Heart left ventricle (tissue), 16 donors: ENCODE data around the gene MAMDC2. TPM values are rescaled to one million over a fixed set of nuclear protein-coding genes. Genes with fewer than 3 reads are reported as not detected.

Experiments
- ATAC-seq, 4 donors: fragments of 200-7000 bp; cut with Tn5 transposase; one replicate each; pipeline ENCODE4 v1.9.1; 2020 to 2022; ENCODE audit warnings: moderate library complexity in 4 of 4, mild to moderate bottlenecking in 3 of 4, moderate number of reproducible peaks in 1 of 4
- DNase-seq, 5 donors: peaks; one replicate each; pipeline ENCODE4 v3.0.0-alpha.2; 2020
- H3K27ac ChIP-seq, 12 donors: fragments of 200-600 bp; sonication (generic) in 4 of 12; one replicate each; pipeline versions ENCODE4 v1.5.0 to v1.8.0; 2016 to 2022; ENCODE audit warnings: mild to moderate bottlenecking in 2 of 12
- H3K27me3 ChIP-seq, 9 donors: fragments of 200-600 bp; sonication (generic) in 2 of 9; one replicate each; pipeline versions ENCODE4 v1.5.1 to v1.8.0; 2016 to 2022; ENCODE audit warnings: mild to moderate bottlenecking in 3 of 9
- H3K36me3 ChIP-seq, 9 donors: fragments of 200-600 bp; sonication (generic) in 2 of 9; one replicate each; pipeline versions ENCODE4 v1.5.0 to v1.8.0; 2018 to 2022; ENCODE audit warnings: mild to moderate bottlenecking in 2 of 9
- H3K4me1 ChIP-seq, 12 donors: fragments of 200-600 bp; sonication (generic) in 4 of 12; one replicate each; pipeline versions ENCODE4 v1.5.0 to v1.8.0; 2016 to 2022; ENCODE audit warnings: mild to moderate bottlenecking in 3 of 12
- H3K4me3 ChIP-seq, 12 donors: fragments of 200-600 bp; sonication (generic) in 4 of 12; one replicate each; pipeline versions ENCODE4 v1.5.0 to v1.8.0; 2017 to 2022; ENCODE audit warnings: mild to moderate bottlenecking in 9 of 12, moderate library complexity in 4 of 12
- H3K9me3 ChIP-seq, 12 donors: fragments of 200-600 bp; sonication (generic) in 4 of 12; one replicate each; pipeline versions ENCODE4 v1.5.0 to v1.8.0; 2016 to 2022; ENCODE audit warnings: mild to moderate bottlenecking in 1 of 12
- CTCF ChIP-seq, 12 donors: fragments of 200-600 bp; sonication (generic) in 4 of 12; IDR thresholded peaks; one replicate each; pipeline versions ENCODE4 v1.5.0 to v1.8.0; 2018 to 2022; ENCODE audit warnings: antibody characterized with exemption in 12 of 12, mild to moderate bottlenecking in 5 of 12
- POLR2A ChIP-seq, 2 donors: fragments of 450-650 bp; IDR thresholded peaks; one replicate each; pipeline ENCODE4 v1.6.1; 2017; ENCODE audit warnings: antibody characterized with exemption in 2 of 2, mild to moderate bottlenecking in 2 of 2, moderate library complexity in 2 of 2
- WGBS, 4 donors: extraction: QIAGEN DNeasy Blood & Tissue Kit in 2 of 4; methylation state at CpG; one replicate each; pipeline versions ENCODE4 v1.1.5 to v1.1.7; 2013 to 2018; 5-methylcytosine and 5-hydroxymethylcytosine counted together
- intact Hi-C, 10 donors: fragments of 100-400 bp; cut with DNase I; formaldehyde crosslinking; loops; one replicate each; pipeline versions ENCODE4 v1.11.1 to v1.14.2; 2022
- polyA plus RNA-seq, 2 donors: library from polyadenylated mRNA; stranded (reverse); fragments of 200-250 nt; gene quantifications; one replicate each; pipeline ENCODE4 v1.2.3, GENCODE V29; 2013
- total RNA-seq, 9 donors: library from RNA; depleted of rRNA in 2 of 9; stranded (reverse); fragments of >200 nt in 2 of 9; fragmentation: NEBNext Ultra II Directional in 3 of 9; extraction: Animal tissue kit (Norgen Biotek cat#: 25700) in 3 of 9; gene quantifications; one replicate each; pipeline versions ENCODE4 v1.1.0 to v1.2.4, GENCODE V29; 2016 to 2023
- donor health status: ischemic (EF 13 %, LVEDD 7.1; RV severe dilation, severe dysfunction).
- donor health status: healthy with polysubstance abuse.
- donor health status: DM: no; HTN: yes; CAD: no.
- donor health status: DM: no; HTN: no; CAD: no.
- donor health status: ischemic (EF 25% LVEDD 6.9; RV normal size, moderate dysfunction).
- donor health status: ischemic (EF 25% LVEDD 5.7; RV mildly dilated, moderate dysfunction).
- donor health status: healthy.
- donor health status: DM: yes; HTN: yes; CAD: no.
- donor health status: ischemic (EF 35%, LVEDD 5.7; RV mildly dilated, moderate dysfunction).
- donor health status: nonischemic (EF 11% LVEDD 7.7; RV severe dilation, severe dysfunction).
- donor health status: DM: yes; HTN: yes; CAD: no.
- donor health status: PGD.
- donor health status: ischemic (EF 29% LVEDD 5.4; RV normal size, mild dysfunction).
- donor health status: nonischemic (EF 23%, LVEDD 6.1; RV moderate dilation, normal function).

The MAMDC2 gene
- total and polyA plus RNA-seq, 11 donors, result 2.5 to 23.9 (median 5.1) TPM

- DNase-seq, result no peak
- Histone ChIP-seq H3K9me3 (no peaks in the 10 kb centered on the region), H3K4me3 (no peak overlapping the region), H3K36me3 (no peaks in the 10 kb centered on the region), H3K27me3 (peaks cover 0 to 8% (median 0%) of the 10 kb centered on the region in 9 donors), H3K4me1 (peaks cover 0 to 33% (median 15%) of the 10 kb centered on the region in 12 donors), H3K27ac (peak overlapping the region in 2 of 12 donors; percentile 2 to 92)
- intact Hi-C loops, result loop anchor here in 2 of 10 donors (5.0 to 10.0 kb wide), 2 partner anchors 72 to 74 kb away; no protein-coding TSS in a partner anchor
- 56 to 66% (median 59%) methylated on average over 3 of the region's 3 CpGs for WGBS, 4 donors
- no peak for ATAC-seq
- no peak for TF ChIP-seq POLR2A (IDR thresholded peaks at IDR 0.05)
- no peak for TF ChIP-seq CTCF (IDR thresholded peaks at IDR 0.05)
These were observed 3.2 kb upstream of the MAMDC2 start for GRCh38 chr9:70040376-70040903.

GRCh38 chr9:70042461-70043215, 1.0 kb upstream of the MAMDC2 start:
- no peak for TF ChIP-seq POLR2A (IDR thresholded peaks at IDR 0.05)
- no peak for TF ChIP-seq CTCF (IDR thresholded peaks at IDR 0.05)
- intact Hi-C loops, result loop anchor here in 2 of 10 donors (5.0 to 10.0 kb wide), 2 partner anchors 70 to 72 kb away; no protein-coding TSS in a partner anchor
- Histone ChIP-seq H3K27me3 (peaks cover 0 to 8% (median 0%) of the 10 kb centered on the region in 9 donors), H3K36me3 (no peaks in the 10 kb centered on the region), H3K4me3 (peak overlapping the region in 6 of 12 donors; percentile 55 to 78 (median 62)), H3K27ac (peak overlapping the region in 8 of 12 donors; percentile 59 to 92 (median 78)), H3K4me1 (peaks cover 0 to 40% (median 20%) of the 10 kb centered on the region in 12 donors), H3K9me3 (no peaks in the 10 kb centered on the region)
- no peak for DNase-seq
- no peak for ATAC-seq
- WGBS, 4 donors, result 92 to 95% (median 93%) methylated on average over 15 of the region's 15 CpGs

- peaks cover 0 to 42% (median 23%) of the 10 kb centered on the region in 12 donors for H3K4me1 ChIP-seq
- H3K36me3 ChIP-seq, result no peaks in the 10 kb centered on the region
- H3K9me3 ChIP-seq, result no peaks in the 10 kb centered on the region
- intact Hi-C loops, result loop anchor here in 2 of 10 donors (5.0 to 10.0 kb wide), 2 partner anchors 69 to 72 kb away; no protein-coding TSS in a partner anchor
- DNase-seq, result no peak
- WGBS, 4 donors, result 7 to 12% (median 10%) methylated on average over 7 of the region's 7 CpGs
- H3K27me3 ChIP-seq, result peaks cover 0 to 8% (median 0%) of the 10 kb centered on the region in 9 donors
- peak overlapping the region in 11 of 12 donors; percentile 59 to 92 (median 77) for H3K27ac ChIP-seq
- peak overlapping the region in 11 of 12 donors; percentile 45 to 78 (median 57) for H3K4me3 ChIP-seq
- ATAC-seq, result peak in 2 of 4 donors; percentile 3 to 5
- TF ChIP-seq POLR2A (IDR thresholded peaks at IDR 0.05) (no peak), CTCF (IDR thresholded peaks at IDR 0.05) (no peak)
These were observed 363 bp upstream of the MAMDC2 start for GRCh38 chr9:70043285-70043684.
